ENCODE measurements around the gene STK24.
A peak's percentile ranks its signal among the peaks of the same experiment; 100 is the strongest.
"Not testable (repeated sequence)": the region's sequence is repeated elsewhere in the genome, so short reads cannot be mapped to it uniquely, and the experiment has no call there.

Gene STK24

GRCh38 chr13:98582947-98583346, 6.0 kb upstream of the STK24 start:
- DNase-seq (ENCODE audit: low read depth in 3 of 3), result no peak

GRCh38 chr13:98581971-98582702, 5.2 kb upstream of the STK24 start:
- DNase-seq (ENCODE audit: low read depth in 3 of 3), result no peak

GRCh38 chr13:98581381-98581780, 4.5 kb upstream of the STK24 start:
- no peak for DNase-seq (ENCODE audit: low read depth in 3 of 3)

- no peak for DNase-seq (ENCODE audit: low read depth in 3 of 3)
These were observed 3.5 kb upstream of the STK24 start for GRCh38 chr13:98580420-98580819.

- DNase-seq (ENCODE audit: low read depth in 3 of 3), result no peak
These were observed 954 bp upstream of the STK24 start for GRCh38 chr13:98577836-98578285.

- DNase-seq (ENCODE audit: low read depth in 3 of 3), result peak in 1 of 3 experiments; percentile 42
These were observed 534 bp downstream of the STK24 start for GRCh38 chr13:98576200-98576945.

- DNase-seq (ENCODE audit: low read depth in 3 of 3), result no peak
These were observed 1.1 kb downstream of the STK24 start for GRCh38 chr13:98575904-98576199.

- DNase-seq (ENCODE audit: low read depth in 3 of 3), result no peak
These were observed 1.7 kb downstream of the STK24 start for GRCh38 chr13:98575009-98575903.

GRCh38 chr13:98571955-98572662, 4.8 kb downstream of the STK24 start:
- DNase-seq (ENCODE audit: low read depth in 3 of 3), result no peak

GRCh38 chr13:98570929-98571372, 6.0 kb downstream of the STK24 start:
- DNase-seq (ENCODE audit: low read depth in 3 of 3), result no peak

- DNase-seq (ENCODE audit: low read depth in 3 of 3), result not testable (repeated sequence)
These were observed 7.2 kb downstream of the STK24 start for GRCh38 chr13:98569494-98570367.

GRCh38 chr13:98568918-98569317, 8.0 kb downstream of the STK24 start:
- DNase-seq (ENCODE audit: low read depth in 3 of 3), result no peak

- DNase-seq (ENCODE audit: low read depth in 3 of 3), result no peak
These were observed 9.8 kb downstream of the STK24 start for GRCh38 chr13:98567140-98567539.

- DNase-seq (ENCODE audit: low read depth in 3 of 3), result no peak
These were observed 11.0 kb downstream of the STK24 start for GRCh38 chr13:98565726-98566565.

GRCh38 chr13:98564204-98564603, 12.7 kb downstream of the STK24 start:
- DNase-seq (ENCODE audit: low read depth in 3 of 3), result no peak

- no peak for DNase-seq (ENCODE audit: low read depth in 3 of 3)
These were observed 13.8 kb downstream of the STK24 start for GRCh38 chr13:98563071-98563470.

- DNase-seq (ENCODE audit: low read depth in 3 of 3), result no peak
These were observed 17.7 kb downstream of the STK24 start for GRCh38 chr13:98559169-98559568.

- DNase-seq (ENCODE audit: low read depth in 3 of 3), result no peak
These were observed 18.7 kb downstream of the STK24 start for GRCh38 chr13:98557937-98558792.
